CD4-positive, alpha-beta T cell treated with Interleukin-1 beta for 1 hour (primary cell): ENCODE results near the gene GALNTL6.

Experiments used
- DNase-seq, 2 donors: peaks; one replicate each; pipeline ENCODE4 v3.0.0-alpha.2; 2020 to 2022

Gene GALNTL6

DNA sequence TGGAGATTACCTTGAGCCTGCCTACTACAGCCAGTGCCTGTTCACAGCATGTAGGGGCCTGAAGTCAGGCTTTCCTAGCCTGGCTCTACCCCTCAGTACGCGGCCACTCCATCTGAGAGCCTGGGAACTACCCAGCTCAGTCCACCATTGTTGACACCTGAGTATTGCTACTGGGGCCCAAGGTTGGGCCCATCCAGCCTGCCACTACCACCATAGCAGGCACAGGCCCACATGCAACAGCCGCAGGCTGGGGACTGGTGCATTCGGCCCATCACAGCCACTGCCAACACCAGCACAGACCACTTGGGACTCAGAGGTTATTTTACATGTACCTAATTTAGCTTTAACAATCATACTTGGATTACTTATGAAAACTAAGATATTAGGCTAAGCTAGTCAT lies 314.0 kb downstream of the GALNTL6 start:
- DNase-seq: no peak

DNA sequence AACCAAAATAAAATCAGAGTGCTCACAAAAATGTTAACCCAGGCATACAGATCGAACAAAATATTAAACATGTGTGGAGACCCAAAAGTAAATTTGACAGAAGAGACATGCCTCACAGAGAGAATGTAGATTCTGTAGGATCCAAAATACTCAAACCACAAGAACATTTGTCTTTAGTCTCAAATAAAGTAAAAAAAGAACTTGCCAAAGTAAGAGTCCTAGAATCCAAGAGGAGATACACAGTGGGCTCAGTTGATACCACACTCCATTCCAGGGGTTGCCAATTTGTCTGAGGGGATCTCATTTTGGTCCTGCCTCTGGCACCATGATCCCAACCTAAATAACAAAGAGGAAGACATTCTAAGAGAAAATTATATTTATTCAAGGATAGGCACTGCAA lies 316.4 kb downstream of the GALNTL6 start:
- no peak for DNase-seq

DNA sequence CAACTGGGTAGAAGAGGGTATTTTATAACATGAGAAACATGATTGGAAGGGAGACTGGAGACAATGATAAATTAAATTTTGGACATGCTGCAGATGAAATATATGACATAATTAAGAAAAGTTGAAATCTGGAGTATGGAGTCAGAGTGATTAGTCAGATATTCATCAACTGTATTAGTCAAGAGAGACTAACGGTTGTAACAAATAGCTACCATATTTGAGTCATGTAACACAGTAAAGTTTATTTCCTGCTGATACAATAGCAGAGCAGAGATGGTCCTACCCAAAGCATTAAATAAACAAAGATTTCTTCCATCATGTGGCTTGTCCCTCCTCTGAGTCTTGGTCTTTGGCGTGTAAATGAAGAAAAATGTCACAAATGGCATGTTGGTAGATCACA lies 321.3 kb downstream of the GALNTL6 start:
- DNase-seq: no peak

DNA sequence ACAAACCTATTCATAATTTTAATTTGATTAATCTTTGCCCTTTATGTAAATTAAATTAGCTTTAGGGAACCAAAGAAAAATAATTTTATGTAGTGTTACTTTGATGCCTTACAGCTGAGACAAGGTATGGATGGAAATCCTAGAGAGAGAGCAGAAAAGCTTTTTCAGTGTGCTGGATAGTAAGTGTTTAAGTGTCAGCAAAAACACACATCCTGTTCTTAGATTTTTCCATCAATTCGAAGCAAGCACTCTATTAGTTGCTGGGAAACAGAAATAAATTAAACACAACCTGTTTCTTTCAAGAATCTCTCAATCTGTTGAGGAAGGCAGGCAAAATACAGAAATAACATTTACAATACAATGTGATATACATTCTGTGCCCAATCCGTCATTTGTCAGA lies 327.8 kb downstream of the GALNTL6 start:
- no peak for DNase-seq

DNA sequence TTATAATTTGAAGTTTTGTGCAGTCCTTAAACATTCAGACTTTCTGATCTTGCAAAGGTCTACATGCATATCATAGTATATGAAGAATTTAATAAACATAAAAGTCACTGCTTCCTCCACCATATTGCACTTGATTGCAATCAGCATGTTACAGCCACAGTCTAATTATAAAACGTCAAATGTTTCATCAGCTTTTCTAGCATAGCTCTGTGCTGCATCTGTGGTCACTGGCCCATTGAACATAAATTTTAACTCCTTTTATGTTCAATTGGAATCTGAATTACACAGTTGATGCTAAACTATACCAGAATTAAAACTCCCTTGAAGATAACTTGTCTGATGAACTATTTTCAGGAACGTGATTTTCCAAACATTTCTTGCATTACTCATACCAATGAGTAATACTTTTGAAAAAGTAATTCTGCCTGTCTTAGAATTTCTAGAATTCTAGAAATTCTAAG lies 329.1 kb downstream of the GALNTL6 start:
- DNase-seq: no peak

GRCh38 chr4:172143605-172144314 lies 330.6 kb downstream of the GALNTL6 start:
- no peak for DNase-seq

DNA sequence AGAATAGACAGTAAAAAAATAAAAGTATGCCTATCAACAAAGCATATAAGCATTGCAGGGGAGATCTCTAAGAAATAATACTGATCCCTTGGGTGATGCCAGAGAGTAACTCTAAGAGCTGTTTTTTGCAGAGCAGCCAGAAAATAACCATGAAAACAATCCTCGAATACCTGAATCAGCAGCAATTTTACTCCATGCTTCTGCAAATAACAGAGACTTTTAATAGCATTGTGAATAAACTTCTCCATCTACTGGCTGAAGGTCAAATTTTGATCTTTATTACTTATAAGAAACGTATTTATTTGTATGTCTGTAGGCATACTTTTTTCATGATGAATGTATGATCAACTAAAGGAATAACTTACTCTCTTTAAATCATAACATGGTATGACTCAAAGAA lies 334.5 kb downstream of the GALNTL6 start:
- no peak for DNase-seq

- DNase-seq: no peak
Observed at GRCh38 chr4:172149329-172149728, 336.1 kb downstream of the GALNTL6 start.

GRCh38 chr4:172152284-172152683 lies 339.1 kb downstream of the GALNTL6 start:
- no peak for DNase-seq

- no peak for DNase-seq
Observed at GRCh38 chr4:172153719-172154118, 340.5 kb downstream of the GALNTL6 start.

DNA sequence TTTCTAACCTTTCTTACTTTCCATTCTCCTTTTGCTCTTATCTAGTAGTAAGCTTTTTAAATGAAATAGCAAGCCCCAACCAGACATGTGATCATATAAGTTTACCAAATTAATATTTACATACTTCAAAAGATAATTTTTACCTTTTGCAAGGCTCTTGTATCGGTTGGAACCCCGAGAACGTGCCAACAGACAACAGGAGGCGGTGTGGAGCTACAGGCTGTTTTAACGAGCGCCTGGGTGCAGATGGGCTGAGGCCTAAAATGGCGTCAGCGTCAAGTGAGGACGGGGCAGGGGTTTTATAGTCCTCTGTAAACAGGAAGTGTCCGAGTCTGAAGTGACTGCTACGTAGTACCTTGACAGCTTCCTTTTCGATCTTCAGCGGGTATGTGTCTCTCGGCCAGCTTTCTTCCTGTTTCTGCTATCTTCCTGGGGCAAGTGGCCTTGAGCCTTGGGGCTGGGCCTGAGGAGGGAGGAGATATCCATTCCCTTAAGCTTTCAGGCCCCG lies 342.7 kb downstream of the GALNTL6 start:
- DNase-seq: no peak

- DNase-seq: no peak
Observed at GRCh38 chr4:172157946-172158345, 344.7 kb downstream of the GALNTL6 start.

- DNase-seq: no peak
Observed at GRCh38 chr4:172163215-172163614, 350.0 kb downstream of the GALNTL6 start.

DNA sequence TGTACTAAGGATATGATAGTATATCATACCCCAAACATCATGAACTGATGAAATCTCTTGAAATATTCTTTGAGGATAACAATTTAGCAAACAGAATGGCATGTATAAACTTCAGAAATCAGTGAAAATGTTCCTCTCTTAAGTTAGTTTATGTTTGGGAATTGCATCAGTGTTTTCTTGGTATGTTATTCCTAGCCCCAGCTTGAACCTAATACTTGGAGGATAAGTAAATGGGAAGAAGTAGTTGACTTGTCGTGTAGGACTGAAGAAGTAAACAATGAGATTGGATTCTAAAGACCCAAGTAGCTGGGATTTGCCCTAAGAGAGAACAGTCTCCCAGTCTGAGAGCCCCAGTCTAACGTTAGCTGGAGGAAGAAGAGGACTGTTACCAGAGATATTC lies 355.7 kb downstream of the GALNTL6 start:
- no peak for DNase-seq

GRCh38 chr4:172169871-172170270 lies 356.7 kb downstream of the GALNTL6 start:
- DNase-seq: no peak

DNA sequence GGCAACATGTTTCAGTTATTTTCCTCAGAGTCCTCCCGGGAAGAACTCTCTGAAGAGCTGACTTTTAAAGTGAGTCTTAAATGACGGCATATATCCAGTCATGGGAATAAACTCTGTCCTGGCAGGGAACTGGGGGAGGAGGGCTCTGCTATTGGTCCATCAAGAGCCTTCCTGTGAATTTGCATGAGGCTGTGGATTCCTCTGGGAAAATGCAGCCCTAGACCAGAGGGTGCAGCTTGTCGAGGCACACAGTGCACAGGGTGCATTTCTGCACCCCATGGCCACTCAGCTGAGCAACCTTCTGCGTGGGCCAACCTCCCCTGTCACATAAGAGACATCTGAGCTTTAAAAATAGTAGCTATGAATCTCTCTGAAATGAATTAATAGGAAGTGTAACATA lies 360.0 kb downstream of the GALNTL6 start:
- no peak for DNase-seq

DNA sequence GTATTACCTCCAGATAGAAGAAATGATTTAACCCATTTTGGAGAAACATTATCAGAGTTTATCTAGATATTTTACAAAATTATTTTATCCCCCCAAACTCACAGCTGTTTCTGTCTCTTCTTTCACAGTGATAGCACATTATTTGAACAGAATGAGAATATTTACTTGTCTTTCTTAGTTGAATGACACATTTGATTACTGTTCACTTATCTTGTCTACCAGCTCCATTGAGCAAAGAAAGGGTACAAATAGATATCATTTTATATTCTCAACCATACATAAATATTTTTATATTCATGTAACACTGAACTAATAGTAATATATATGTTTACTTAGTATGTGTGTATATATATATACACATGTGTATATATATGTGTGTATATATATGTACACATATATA lies 364.2 kb downstream of the GALNTL6 start:
- DNase-seq: no peak

GRCh38 chr4:172188248-172188988 lies 375.2 kb downstream of the GALNTL6 start:
- DNase-seq: no peak

GRCh38 chr4:172202480-172203076 lies 389.4 kb downstream of the GALNTL6 start:
- DNase-seq: no peak

DNA sequence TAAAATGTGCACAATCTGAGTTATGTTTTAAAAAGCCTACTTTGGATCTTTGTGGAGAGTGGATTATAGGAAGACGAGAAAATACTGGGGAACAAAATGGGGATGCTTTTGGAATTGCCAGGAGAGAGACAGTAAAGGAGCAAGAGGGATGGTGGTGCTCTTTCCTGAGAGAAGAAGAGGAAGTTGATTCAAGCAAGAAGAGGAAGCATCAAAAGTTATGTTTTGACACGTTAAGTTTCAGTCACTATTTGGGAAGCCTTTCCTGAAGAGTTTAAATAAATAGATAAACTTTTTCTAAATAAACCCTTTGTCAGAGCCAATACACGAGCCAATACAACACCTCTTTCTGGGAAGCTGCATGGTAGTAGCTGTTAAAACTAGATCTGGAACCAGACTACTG lies 394.1 kb downstream of the GALNTL6 start:
- no peak for DNase-seq

- DNase-seq: no peak
Observed at GRCh38 chr4:172207886-172208285, 394.7 kb downstream of the GALNTL6 start.

GRCh38 chr4:172220679-172221078 lies 407.5 kb downstream of the GALNTL6 start:
- DNase-seq: no peak

GRCh38 chr4:172225457-172225856 lies 412.3 kb downstream of the GALNTL6 start:
- DNase-seq: no peak

DNA sequence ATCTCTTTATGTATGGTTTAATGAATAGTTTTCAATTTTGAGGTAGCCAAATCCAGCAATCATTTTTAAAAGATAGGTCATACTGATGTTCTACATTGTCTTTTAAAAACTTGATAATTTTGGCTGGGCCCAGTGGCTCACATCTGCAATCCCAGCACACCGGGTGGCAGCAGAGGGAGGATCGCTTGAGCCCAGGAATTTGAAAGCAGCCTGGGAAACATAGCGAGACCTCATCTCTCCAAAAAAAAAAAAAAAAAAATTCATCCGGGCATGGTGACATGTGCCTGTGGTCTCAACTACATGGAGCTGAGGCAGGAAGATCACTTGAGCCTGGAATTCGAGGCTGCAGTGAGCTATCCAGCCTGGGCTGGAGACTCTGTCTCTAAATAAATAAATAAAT lies 419.8 kb downstream of the GALNTL6 start:
- DNase-seq: no peak
